Vagina (tissue), 2 donors: Measurements from ENCODE around the gene KRT6B. TPM values are rescaled to one million over a fixed set of nuclear protein-coding genes. Genes with fewer than 3 reads are reported as not detected.
"Not testable (repeated sequence)": the region's sequence is repeated elsewhere in the genome, so short reads cannot be mapped to it uniquely, and the experiment has no call there.

Experiments
- DNase-seq, 2 donors: peaks; one replicate each; pipeline ENCODE4 v3.0.0-alpha.2; 2017; ENCODE audit errors: extremely low spot score in 2 of 2
- H3K27ac ChIP-seq: fragments of 200-600 bp; sonication (generic); one replicate; pipeline ENCODE4 v1.5.1; 2019
- H3K27me3 ChIP-seq: fragments of 200-600 bp; sonication (generic); one replicate; pipeline ENCODE4 v1.5.1; 2019
- H3K36me3 ChIP-seq, 2 donors: fragments of 200-600 bp; sonication (generic); one replicate each; pipeline ENCODE4 v1.5.1; 2017 to 2019
- H3K4me1 ChIP-seq: fragments of 200-600 bp; sonication (generic); one replicate; pipeline ENCODE4 v1.5.1; 2019
- H3K4me3 ChIP-seq, 2 donors: fragments of 200-600 bp; sonication (generic); 1 replicate in 1 of 2; 2 replicates in 1 of 2; pipeline ENCODE4 v1.5.1; 2016 to 2019
- H3K9me3 ChIP-seq: fragments of 200-600 bp; sonication (generic); one replicate; pipeline ENCODE4 v1.5.1; 2019
- POLR2A ChIP-seq, 2 donors: fragments of 450-650 bp; IDR thresholded peaks; one replicate each; pipeline ENCODE4 v1.6.1; 2017; ENCODE audit warnings: antibody characterized with exemption in 2 of 2, mild to moderate bottlenecking in 2 of 2, moderate library complexity in 2 of 2
- POLR2AphosphoS5 ChIP-seq, 2 donors: sonication (generic); formaldehyde crosslinking; IDR thresholded peaks; one replicate each; pipeline ENCODE4 v1.9.0; 2017; ENCODE audit warnings: antibody characterized with exemption in 2 of 2, mild to moderate bottlenecking in 2 of 2, low read depth in 1 of 2; ENCODE audit not compliant: insufficient read depth in 1 of 2
- intact Hi-C: fragments of 100-400 bp; cut with DNase I; formaldehyde crosslinking; loops from one replicate; pipeline ENCODE4 v1.15.1; 2023
- total RNA-seq: library from RNA; depleted of rRNA; stranded (reverse); fragments of >200 nt; gene quantifications from one replicate; pipeline ENCODE4 v1.2.3, GENCODE V29; 2016
- TF ChIP-seq, protein P1 (sequence below), 3 experiments: fragments of 450-650 bp in 2 of 3; fragments of 200-600 bp in 1 of 3; sonication (generic) in 1 of 3; IDR thresholded peaks; one replicate each; pipeline ENCODE4 v1.5.1; 2017 to 2019; ENCODE audit warnings: antibody characterized with exemption in 3 of 3, mild to moderate bottlenecking in 2 of 3, moderate library complexity in 2 of 3

Gene KRT6B
- total RNA-seq, 1 donor from 2014 or later = 184 TPM

DNA sequence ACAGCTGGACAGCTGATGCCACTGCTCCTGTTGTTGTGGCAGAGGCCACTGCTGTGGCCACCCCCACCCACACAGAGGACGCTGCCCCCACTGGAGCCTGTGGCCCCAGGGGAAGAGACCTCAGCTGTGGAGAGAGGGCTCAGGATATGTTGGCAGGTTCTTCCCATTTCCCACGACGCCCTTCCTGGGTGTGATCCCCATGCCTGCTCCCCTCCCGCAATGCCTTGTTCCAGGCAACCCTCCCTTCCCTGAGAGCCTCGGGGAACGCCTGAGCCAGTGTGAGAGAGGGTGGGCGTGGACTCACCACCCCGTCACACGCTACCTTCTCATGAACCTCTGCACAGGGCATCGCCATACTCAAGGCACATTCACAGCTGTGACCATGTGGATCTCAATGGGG is 40.1 kb downstream of the KRT6B start:
- H3K27ac ChIP-seq = no peak overlapping the region
- H3K9me3 ChIP-seq = no peaks in the 10 kb centered on the region
- H3K27me3 ChIP-seq = no peaks in the 10 kb centered on the region
- DNase-seq = no peak
- H3K4me1 ChIP-seq = peaks cover 14% of the 10 kb centered on the region
- TF ChIP-seq POLR2A (IDR thresholded peaks at IDR 0.05) = no peak
- TF ChIP-seq, protein P1, sequence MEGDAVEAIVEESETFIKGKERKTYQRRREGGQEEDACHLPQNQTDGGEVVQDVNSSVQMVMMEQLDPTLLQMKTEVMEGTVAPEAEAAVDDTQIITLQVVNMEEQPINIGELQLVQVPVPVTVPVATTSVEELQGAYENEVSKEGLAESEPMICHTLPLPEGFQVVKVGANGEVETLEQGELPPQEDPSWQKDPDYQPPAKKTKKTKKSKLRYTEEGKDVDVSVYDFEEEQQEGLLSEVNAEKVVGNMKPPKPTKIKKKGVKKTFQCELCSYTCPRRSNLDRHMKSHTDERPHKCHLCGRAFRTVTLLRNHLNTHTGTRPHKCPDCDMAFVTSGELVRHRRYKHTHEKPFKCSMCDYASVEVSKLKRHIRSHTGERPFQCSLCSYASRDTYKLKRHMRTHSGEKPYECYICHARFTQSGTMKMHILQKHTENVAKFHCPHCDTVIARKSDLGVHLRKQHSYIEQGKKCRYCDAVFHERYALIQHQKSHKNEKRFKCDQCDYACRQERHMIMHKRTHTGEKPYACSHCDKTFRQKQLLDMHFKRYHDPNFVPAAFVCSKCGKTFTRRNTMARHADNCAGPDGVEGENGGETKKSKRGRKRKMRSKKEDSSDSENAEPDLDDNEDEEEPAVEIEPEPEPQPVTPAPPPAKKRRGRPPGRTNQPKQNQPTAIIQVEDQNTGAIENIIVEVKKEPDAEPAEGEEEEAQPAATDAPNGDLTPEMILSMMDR (IDR thresholded peaks at IDR 0.05) = no peak
- TF ChIP-seq POLR2AphosphoS5 (IDR thresholded peaks at IDR 0.05; ENCODE audit: insufficient read depth in 1 of 2, low read depth in 1 of 2) = no peak
- H3K4me3 ChIP-seq = no peak overlapping the region
- intact Hi-C loops = no loop called here
- no peaks in the 10 kb centered on the region for H3K36me3 ChIP-seq

DNA sequence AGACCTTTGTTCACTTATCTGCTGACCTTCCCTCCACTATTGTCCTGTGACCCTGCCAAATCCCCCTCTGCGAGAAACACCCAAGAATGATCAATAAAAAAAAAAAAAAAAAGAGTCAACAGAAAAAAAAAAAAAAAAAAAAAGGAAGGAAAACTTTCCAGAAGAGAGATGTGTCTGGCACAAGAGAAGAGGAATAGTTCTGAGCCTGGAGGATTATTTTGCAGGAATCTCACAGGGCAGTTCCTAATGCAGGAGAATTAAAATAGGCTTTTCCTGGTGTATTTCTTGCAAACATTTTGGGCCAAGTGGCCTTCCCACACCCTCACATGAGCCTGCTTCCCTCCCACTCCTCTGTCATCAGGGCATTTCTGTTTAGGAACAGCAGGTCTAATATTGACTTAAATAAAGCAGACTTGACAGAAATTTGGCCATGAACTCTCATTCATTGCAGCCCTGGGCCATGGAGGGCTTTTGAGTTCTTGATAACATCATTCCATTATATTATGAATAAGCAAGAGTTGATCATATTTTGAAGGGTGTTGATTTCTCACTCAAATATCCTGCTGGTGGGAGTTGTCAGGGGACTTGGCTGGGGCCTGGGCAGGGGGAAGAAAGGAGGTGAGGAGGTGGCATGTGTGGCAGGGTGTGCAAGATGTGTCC is 41.2 kb downstream of the KRT6B start:
- H3K36me3 ChIP-seq, H3K27me3 ChIP-seq, H3K4me3 ChIP-seq, H3K9me3 ChIP-seq, H3K27ac ChIP-seq, H3K4me1 ChIP-seq, intact Hi-C loops, DNase-seq: not testable (repeated sequence)

DNA sequence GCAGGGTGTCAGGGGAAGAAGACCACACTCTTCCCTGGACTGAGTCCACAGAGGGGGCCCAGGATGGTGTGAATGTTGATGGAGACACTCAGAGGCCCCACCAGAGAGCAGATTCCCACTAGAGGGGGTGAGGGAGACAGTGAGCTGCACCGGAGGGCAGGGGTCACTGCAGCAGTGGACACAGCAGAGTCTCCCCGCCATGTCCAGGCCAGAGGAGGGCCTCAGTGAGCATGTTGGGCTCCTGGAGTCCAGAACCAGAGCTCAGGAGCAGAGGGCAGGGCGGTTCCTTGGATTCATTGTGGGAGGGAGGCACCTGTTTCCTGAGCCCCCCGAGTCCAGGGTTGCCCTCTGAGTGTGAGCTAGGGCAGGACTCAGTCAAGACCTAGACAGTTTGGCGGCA is 44.0 kb downstream of the KRT6B start:
- no peak for DNase-seq
- H3K27ac ChIP-seq = no peak overlapping the region
- intact Hi-C loops = no loop called here
- H3K4me3 ChIP-seq = no peak overlapping the region
- H3K27me3 ChIP-seq = no peaks in the 10 kb centered on the region
- H3K9me3 ChIP-seq = no peaks in the 10 kb centered on the region
- TF ChIP-seq, protein P1 (IDR thresholded peaks at IDR 0.05) = no peak
- no peak for TF ChIP-seq POLR2AphosphoS5 (IDR thresholded peaks at IDR 0.05; ENCODE audit: insufficient read depth in 1 of 2, low read depth in 1 of 2)
- no peaks in the 10 kb centered on the region for H3K36me3 ChIP-seq
- no peaks in the 10 kb centered on the region for H3K4me1 ChIP-seq

DNA sequence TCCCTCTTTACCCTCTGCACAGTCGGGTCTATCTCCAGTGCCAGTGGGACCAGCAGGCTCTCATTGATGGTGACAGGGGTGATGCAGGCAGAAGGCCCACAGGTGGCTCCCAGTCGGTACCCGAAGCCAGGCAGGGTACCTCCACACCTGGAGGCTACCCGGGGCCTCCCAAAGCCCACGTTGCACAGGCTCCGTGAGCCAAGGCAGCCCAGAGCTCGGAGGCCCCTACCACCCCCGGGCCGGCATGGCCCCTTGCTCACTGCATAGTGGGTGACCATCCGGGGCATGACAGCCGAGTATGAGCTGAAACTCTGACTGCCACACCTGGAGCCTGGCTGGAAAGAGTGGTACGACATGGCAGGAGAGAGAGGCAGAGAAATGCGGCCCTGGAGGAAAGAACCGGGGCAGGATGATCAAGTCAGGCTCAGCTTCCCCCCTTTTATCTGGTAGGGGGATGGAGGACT is 46.0 kb downstream of the KRT6B start, which contains the start of gene KRT82:
TSS of gene KRT82 (minus strand) at position 414 of the 464 bp plus-strand sequence. CDS start at position 356, 58 bp downstream.
- H3K9me3 ChIP-seq = no peaks in the 10 kb centered on the region
- TF ChIP-seq POLR2AphosphoS5 (IDR thresholded peaks at IDR 0.05; ENCODE audit: insufficient read depth in 1 of 2, low read depth in 1 of 2) = no peak
- no peak for TF ChIP-seq POLR2A (IDR thresholded peaks at IDR 0.05)
- TF ChIP-seq, protein P1 (IDR thresholded peaks at IDR 0.05) = no peak
- no peaks in the 10 kb centered on the region for H3K36me3 ChIP-seq
- DNase-seq = no peak
- no peak within 1 kb of the TSS for H3K27ac ChIP-seq
- H3K27me3 ChIP-seq = no peaks in the 10 kb centered on the region
- no peak within 1 kb of the TSS for H3K4me3 ChIP-seq
- intact Hi-C loops = no loop called here
- H3K4me1 ChIP-seq = no peaks in the 10 kb centered on the region

DNA sequence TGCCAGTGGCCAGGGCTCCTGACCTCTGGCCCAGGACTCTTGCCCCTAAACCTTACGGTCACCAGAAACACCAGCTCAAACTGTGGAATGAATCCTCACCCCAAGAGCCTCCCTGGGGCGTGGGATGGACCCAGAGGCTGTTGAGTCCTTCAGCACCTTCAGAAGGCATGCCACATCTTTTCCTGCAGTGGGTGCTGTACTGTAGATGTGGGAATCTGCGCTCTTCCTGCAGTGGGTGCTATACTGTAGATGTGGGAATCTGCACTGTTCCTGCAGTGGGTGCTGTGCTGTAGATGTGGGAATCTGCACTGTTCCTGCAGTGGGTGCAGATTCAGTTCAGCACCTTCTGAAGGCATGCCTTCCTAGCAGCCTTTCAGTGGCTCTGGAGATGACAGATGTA is 47.0 kb downstream of the KRT6B start:
- Histone ChIP-seq H3K4me1 (no peaks in the 10 kb centered on the region), H3K9me3 (no peaks in the 10 kb centered on the region), H3K4me3 (no peak overlapping the region), H3K36me3 (no peaks in the 10 kb centered on the region), H3K27me3 (no peaks in the 10 kb centered on the region), H3K27ac (no peak overlapping the region)
- TF ChIP-seq, protein P1 (IDR thresholded peaks at IDR 0.05) = no peak
- no peak for TF ChIP-seq POLR2A (IDR thresholded peaks at IDR 0.05)
- TF ChIP-seq POLR2AphosphoS5 (IDR thresholded peaks at IDR 0.05; ENCODE audit: insufficient read depth in 1 of 2, low read depth in 1 of 2) = no peak
- intact Hi-C loops = loop anchor here (5.0 kb wide), 1 partner anchor 667 kb away; no protein-coding TSS in a partner anchor
- DNase-seq = no peak
